GM04503 (cell line): ENCODE results near the gene DLG2.
"Not testable (repeated sequence)": the region's sequence is repeated elsewhere in the genome, so short reads cannot be mapped to it uniquely, and the experiment has no call there.

Source experiments
- DNase-seq: peaks from one replicate; pipeline ENCODE4 v3.0.0-alpha.2; 2012; ENCODE audit warnings: low read depth

DLG2 gene

GRCh38 chr11:85627332-85627997 lies at the start of gene DLG2:
Gene DLG2 (minus strand): TSS chr11:85627344.
- DNase-seq, result no peak

GRCh38 chr11:85673393-85673792 lies 46.2 kb upstream of the DLG2 start:
- no peak for DNase-seq

GRCh38 chr11:85672105-85672902 lies 45.2 kb upstream of the DLG2 start:
- no peak for DNase-seq

GRCh38 chr11:85670949-85671663 lies 44.0 kb upstream of the DLG2 start:
- not testable (repeated sequence) for DNase-seq

GRCh38 chr11:85668157-85668556 lies 41.0 kb upstream of the DLG2 start:
- DNase-seq, result no peak

GRCh38 chr11:85666687-85667086 lies 39.5 kb upstream of the DLG2 start:
- no peak for DNase-seq

- no peak for DNase-seq
Measured at GRCh38 chr11:85665733-85666132, 38.6 kb upstream of the DLG2 start.

- peak; percentile 62 for DNase-seq
Measured at GRCh38 chr11:85664615-85665481, 37.7 kb upstream of the DLG2 start, which contains the start of gene CREBZF. Gene CREBZF (minus strand): TSS chr11:85665129. CDS start chr11:85664875, 254 bp downstream.

- DNase-seq, result no peak
Measured at GRCh38 chr11:85663753-85664614, 36.8 kb upstream of the DLG2 start.

- no peak for DNase-seq
Measured at GRCh38 chr11:85663080-85663752, 36.1 kb upstream of the DLG2 start.

- no peak for DNase-seq
Measured at GRCh38 chr11:85661972-85662664, 35.0 kb upstream of the DLG2 start.

GRCh38 chr11:85658180-85658579 lies 31.0 kb upstream of the DLG2 start:
- DNase-seq, result no peak

GRCh38 chr11:85656777-85657176 lies 29.6 kb upstream of the DLG2 start:
- no peak for DNase-seq

GRCh38 chr11:85654343-85654742 lies 27.2 kb upstream of the DLG2 start:
- DNase-seq, result not testable (repeated sequence)

GRCh38 chr11:85652786-85653447 lies 25.8 kb upstream of the DLG2 start:
- DNase-seq, result no peak

- DNase-seq, result no peak
Measured at GRCh38 chr11:85651118-85651517, 24.0 kb upstream of the DLG2 start.

GRCh38 chr11:85647604-85648299 lies 20.6 kb upstream of the DLG2 start, which contains the start of gene TMEM126A:
Gene TMEM126A (plus strand): TSS chr11:85647967. CDS start chr11:85650256, 2,289 bp downstream.
- DNase-seq, result no peak

GRCh38 chr11:85647078-85647477 lies 19.9 kb upstream of the DLG2 start:
- no peak for DNase-seq
